D721Med (cell line): ENCODE results near the gene PLEKHH1.

Experiments
- DNase-seq: peaks from one replicate; pipeline ENCODE4 v3.0.0; 2011; ENCODE audit warnings: low spot score; ENCODE audit not compliant: insufficient read length
- FAIRE-seq: peaks from 2 replicates; lab custom pipeline; 2011; peaks lifted over from hg19 to GRCh38; lab: Jason Lieb, UNC
- TF ChIP-seq, protein P1 (sequence below): IDR thresholded peaks from 2 replicates; pipeline ENCODE4 v1.5.1; 2012; ENCODE audit warnings: mild to moderate bottlenecking, control low read depth; ENCODE audit not compliant: insufficient read depth; ENCODE audit errors: missing control alignments

The PLEKHH1 gene

DNA sequence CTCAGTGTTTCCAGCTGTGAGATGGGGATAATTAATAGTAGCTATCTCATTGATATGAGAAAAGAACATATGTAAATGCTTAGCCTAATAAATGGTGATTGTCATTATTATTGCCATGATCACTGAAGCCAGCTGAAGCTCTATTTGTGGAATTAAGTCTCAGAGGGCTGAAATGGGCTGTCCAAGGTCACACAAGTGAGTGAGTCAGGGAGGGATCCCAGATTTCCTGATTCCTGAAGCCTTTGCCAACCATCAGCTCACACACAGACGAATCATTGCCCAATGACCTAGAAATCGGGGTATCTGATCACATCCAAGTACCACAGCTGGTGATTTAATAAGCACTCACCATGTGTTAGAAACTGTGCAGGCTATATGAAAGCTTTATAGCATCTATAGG is 23.0 kb upstream of the PLEKHH1 start:
- TF ChIP-seq, protein P1, sequence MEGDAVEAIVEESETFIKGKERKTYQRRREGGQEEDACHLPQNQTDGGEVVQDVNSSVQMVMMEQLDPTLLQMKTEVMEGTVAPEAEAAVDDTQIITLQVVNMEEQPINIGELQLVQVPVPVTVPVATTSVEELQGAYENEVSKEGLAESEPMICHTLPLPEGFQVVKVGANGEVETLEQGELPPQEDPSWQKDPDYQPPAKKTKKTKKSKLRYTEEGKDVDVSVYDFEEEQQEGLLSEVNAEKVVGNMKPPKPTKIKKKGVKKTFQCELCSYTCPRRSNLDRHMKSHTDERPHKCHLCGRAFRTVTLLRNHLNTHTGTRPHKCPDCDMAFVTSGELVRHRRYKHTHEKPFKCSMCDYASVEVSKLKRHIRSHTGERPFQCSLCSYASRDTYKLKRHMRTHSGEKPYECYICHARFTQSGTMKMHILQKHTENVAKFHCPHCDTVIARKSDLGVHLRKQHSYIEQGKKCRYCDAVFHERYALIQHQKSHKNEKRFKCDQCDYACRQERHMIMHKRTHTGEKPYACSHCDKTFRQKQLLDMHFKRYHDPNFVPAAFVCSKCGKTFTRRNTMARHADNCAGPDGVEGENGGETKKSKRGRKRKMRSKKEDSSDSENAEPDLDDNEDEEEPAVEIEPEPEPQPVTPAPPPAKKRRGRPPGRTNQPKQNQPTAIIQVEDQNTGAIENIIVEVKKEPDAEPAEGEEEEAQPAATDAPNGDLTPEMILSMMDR, result no peak
- FAIRE-seq (no peak), DNase-seq (no peak)

DNA sequence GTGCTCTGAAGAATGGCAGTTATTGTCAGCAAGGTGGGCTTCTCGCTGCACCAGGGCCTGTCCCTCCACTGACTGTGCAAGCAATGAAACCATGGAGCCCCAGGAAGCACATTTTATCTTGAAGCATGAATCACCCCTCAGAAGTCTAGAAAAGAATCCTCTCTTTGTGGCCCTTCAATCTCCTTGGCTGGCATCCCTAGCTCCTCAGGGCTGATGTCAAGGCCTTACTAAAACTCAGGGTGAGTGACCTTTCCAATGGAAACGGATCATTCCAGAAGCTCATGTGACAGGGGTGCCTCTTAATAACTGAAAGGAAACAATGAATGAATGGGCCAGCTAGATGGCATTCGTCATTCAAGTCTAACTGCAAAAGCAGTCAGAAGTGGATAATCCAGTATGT is 22.3 kb upstream of the PLEKHH1 start:
- TF ChIP-seq, protein P1, result no peak
- FAIRE-seq (no peak), DNase-seq (no peak)

DNA sequence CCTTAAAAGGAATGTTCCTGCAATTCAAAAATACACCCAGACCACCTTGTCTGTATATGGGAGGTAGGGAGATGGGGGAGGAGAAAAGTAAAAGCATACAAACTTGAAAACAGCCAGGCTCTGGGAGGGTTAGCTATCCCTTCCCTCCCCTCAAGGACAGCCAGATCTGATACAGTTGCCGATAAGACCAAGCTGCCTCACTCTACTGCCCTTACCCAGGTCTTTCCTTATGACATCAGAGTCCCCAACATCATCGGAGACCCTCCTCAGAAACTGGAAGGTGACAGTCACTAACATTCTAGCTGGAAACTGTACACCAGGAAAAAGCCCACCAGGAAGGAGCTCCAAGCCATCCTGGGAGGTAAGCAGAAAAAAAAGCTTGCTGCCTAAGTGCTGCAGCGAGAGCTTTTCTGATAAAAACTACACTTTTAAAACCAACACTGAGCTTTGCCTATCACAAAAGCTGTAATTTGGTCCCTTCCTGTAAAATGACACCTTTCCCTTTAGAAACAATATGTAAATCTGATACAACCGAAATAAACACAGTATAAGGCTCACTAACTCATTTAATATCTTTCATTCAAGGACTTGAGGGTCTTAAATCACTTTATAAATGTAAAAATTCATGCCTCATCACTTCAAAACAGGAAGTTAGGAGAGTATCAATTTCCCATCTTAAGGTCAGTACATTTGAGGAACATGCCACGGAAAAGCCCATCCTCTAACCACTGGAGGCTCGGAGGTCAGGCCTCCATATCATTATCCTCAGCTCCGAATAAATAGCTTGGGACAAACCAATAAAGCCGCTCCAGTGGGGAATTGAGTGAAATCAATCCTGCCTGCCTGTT is 20.4 kb upstream of the PLEKHH1 start:
- TF ChIP-seq, protein P1, result no peak
- FAIRE-seq (no peak), DNase-seq (no peak)

DNA sequence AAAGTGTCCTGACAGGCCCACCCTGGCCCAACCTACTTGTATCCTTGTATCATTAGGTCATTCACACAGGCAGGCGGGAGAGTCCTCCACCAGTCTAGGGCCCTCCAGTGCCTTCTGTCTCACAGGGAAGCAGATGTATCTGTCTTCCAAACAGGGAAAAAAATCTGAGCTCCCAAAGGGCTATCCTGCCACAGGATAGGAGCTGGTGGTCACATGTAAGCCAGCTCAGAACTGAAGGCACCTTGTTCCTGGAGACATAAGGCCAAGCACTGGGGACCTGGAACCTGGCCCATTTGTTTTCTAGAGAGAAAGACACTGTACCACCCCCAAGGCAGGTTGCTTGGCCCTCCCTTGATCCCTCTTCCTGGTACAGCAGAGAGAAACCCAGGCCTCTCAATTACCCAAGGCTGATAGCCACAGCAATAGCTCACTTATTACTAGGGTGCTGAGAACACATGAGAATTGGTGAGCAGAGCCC is 19.4 kb upstream of the PLEKHH1 start:
- FAIRE-seq (no peak), DNase-seq (no peak)
- TF ChIP-seq, protein P1, result no peak

DNA sequence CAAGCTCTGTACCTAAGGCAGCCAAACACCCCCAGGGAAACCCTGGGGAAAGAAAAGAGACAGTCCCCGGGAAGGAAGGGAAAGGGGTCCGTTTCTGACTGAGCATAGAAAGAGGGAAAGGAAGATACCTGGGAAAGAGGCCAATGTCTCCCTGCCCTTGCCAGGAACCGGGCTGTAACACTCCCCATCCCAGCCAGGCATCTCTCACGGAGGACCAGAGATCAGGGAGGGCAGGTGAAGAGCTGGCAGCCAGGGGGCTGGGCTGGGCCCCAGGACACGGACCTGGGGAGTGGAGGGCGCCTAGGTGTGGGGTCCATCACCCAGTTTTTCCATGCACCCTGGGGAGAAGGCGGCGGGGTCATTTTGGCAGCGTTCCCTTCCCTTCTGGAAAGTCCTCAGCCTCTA is 18.9 kb upstream of the PLEKHH1 start:
- DNase-seq, result no peak
- TF ChIP-seq, protein P1, result no peak
- no peak for FAIRE-seq

DNA sequence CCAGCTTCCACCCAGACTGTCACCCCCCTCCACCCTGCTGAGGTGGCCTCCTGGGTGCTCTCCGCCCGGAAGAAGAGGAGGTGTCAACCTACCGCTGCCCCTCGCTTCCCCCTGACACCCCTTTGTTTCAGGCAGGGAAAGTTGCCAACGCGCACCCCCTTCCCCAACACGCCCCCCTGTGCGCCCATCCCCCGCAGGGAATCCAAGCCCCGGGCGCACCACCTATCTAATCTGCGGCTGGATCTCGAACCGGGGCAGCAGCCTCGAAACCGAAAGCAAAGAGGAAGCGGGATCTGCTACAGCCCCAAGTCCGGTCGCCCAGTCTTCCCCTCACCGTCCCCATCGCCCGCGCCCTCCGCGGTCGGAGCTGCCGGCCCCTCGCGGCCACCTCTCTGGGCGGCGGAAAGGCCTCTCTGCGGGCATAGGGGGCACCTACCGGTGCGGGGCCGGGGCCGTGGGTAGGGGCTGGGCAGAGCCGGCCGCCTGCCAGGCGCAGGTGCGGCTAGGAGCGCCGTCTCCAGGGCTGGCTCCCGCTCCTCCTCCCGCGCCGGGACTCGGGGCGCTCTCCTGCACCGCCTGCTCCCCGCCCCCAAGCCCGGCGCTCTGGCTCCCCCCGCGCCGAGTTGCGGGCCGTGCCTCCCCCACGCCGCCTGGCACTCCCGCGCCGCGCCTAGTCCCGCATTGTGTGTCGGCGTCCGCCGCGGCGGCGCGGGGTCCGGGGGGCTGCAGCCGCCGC is 18.3 kb upstream of the PLEKHH1 start:
- DNase-seq (no peak), FAIRE-seq (no peak)
- TF ChIP-seq, protein P1, result no peak
